Coronary artery (tissue), 2 donors: ENCODE results near the gene AGMO.
"Not testable (repeated sequence)": the region's sequence is repeated elsewhere in the genome, so short reads cannot be mapped to it uniquely, and the experiment has no call there.

Experiments
- DNase-seq: peaks from one replicate; pipeline ENCODE4 v3.0.0-alpha.2; 2017; ENCODE audit warnings: low spot score
- H3K27ac ChIP-seq, 2 donors: fragments of 200-600 bp; sonication (generic); one replicate each; pipeline ENCODE4 v1.5.1; 2016 to 2019
- H3K4me3 ChIP-seq: fragments of 200-600 bp; sonication (generic); 2 replicates; pipeline ENCODE4 v1.5.1; 2016; ENCODE audit warnings: mild to moderate bottlenecking, moderate library complexity
- TF ChIP-seq, protein P1 (sequence below): fragments of 200-600 bp; sonication (generic); IDR thresholded peaks from one replicate; pipeline ENCODE4 v1.5.1; 2019; ENCODE audit warnings: antibody characterized with exemption

AGMO gene

GRCh38 chr7:15555381-15555859 lies 6.4 kb downstream of the AGMO start:
- H3K4me3 ChIP-seq, result no peak overlapping the region
- no peak for DNase-seq
- TF ChIP-seq, protein P1, sequence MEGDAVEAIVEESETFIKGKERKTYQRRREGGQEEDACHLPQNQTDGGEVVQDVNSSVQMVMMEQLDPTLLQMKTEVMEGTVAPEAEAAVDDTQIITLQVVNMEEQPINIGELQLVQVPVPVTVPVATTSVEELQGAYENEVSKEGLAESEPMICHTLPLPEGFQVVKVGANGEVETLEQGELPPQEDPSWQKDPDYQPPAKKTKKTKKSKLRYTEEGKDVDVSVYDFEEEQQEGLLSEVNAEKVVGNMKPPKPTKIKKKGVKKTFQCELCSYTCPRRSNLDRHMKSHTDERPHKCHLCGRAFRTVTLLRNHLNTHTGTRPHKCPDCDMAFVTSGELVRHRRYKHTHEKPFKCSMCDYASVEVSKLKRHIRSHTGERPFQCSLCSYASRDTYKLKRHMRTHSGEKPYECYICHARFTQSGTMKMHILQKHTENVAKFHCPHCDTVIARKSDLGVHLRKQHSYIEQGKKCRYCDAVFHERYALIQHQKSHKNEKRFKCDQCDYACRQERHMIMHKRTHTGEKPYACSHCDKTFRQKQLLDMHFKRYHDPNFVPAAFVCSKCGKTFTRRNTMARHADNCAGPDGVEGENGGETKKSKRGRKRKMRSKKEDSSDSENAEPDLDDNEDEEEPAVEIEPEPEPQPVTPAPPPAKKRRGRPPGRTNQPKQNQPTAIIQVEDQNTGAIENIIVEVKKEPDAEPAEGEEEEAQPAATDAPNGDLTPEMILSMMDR, result no peak
- H3K27ac ChIP-seq, result no peak overlapping the region

DNA sequence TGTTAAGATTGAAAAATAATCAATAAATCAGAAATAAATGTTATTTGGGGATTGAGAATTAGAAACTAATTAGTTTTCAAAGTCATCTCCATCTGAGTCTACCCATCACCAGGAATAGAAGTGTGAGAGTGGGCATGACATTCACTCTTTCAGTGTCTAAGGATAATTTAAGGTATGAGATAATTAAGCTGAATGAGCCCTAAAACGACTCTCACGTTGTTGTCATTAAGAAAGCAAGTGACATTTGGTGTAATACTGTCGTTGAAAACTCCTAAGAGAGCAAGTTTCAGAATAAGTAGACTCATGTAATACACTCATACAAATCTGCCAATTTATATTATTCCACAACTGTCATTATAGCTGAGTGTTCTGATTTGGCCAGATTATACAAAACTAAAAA lies 7.1 kb downstream of the AGMO start:
- Histone ChIP-seq H3K27ac (no peak overlapping the region), H3K4me3 (no peak overlapping the region)
- DNase-seq, result no peak
- TF ChIP-seq, protein P1, result no peak

GRCh38 chr7:15554081-15554480 lies 7.7 kb downstream of the AGMO start:
- Histone ChIP-seq H3K4me3 (no peak overlapping the region), H3K27ac (no peak overlapping the region)
- TF ChIP-seq, protein P1, result no peak
- no peak for DNase-seq

- H3K27ac ChIP-seq, DNase-seq, H3K4me3 ChIP-seq: not testable (repeated sequence)
Observed at GRCh38 chr7:15547320-15547719, 14.5 kb downstream of the AGMO start.

DNA sequence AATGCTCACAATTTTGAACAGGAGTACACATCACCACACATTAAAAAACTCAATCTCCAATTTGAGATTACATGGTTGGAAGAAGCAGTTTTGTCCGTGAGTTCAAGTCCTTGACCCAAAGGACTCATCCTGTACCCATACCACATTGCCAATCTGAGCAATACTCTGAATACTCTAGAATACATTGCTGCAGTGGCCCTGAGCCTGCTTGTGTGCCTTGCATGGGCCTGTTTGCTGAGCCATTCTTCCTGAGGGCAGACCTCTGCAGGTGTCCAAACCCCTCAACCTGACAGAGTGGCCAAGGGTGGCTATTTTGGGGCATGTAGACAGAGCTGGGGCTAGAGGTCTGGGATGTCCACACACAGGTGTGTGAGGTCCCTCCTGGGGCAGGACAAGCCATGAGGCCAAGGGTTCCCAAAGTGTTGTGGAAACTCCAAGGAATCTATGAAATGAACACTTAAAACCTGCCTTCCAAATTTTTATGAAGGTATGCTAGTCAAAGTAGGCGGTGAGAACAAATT lies 15.5 kb downstream of the AGMO start:
- TF ChIP-seq, protein P1, result no peak
- Histone ChIP-seq H3K27ac (no peak overlapping the region), H3K4me3 (no peak overlapping the region)
- no peak for DNase-seq

DNA sequence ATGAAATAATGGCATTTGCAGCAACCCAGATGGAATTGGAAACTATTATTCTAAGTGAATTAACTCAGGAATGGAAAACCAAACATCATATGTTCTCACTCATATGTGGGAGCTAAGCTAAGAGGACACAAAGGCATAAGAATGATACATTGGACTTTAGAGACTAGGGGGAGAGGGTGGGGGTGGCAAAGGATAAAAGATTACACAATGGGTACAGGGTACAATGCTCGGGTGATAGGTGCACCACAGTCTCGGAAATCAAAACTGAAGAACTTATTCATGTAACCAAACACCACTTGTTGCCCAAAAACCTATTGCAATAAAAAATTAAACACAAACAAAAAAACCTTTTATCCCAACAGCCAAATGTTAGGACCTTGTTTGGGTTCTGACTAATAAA lies 17.8 kb downstream of the AGMO start:
- no peak for DNase-seq
- TF ChIP-seq, protein P1, result no peak
- no peak overlapping the region for H3K4me3 ChIP-seq
- H3K27ac ChIP-seq, result no peak overlapping the region

DNA sequence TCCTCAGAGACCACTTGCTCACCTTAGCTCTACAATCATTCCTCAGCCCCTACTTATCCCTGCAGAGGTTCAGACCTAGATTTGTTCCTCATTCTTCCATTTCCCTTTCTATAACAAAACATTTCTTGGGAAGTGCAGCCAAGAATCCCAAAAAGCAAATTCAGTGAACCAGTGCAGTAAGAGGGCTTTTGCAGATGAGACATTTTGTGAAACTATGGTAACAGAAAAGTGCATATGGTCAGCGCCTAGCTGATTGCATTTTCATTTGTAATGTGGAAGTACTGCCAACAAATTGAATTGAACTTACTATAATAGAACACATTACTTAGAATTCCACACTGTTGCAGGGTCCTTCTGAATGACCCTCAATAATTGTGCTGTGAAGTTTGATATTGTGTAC lies 18.6 kb downstream of the AGMO start:
- TF ChIP-seq, protein P1, result no peak
- Histone ChIP-seq H3K27ac (no peak overlapping the region), H3K4me3 (no peak overlapping the region)
- DNase-seq, result no peak

- TF ChIP-seq, protein P1, result no peak
- DNase-seq, result no peak
- H3K4me3 ChIP-seq, result no peak overlapping the region
- H3K27ac ChIP-seq, result no peak overlapping the region
Observed at GRCh38 chr7:15527648-15528047, 34.2 kb downstream of the AGMO start.
